ENCODE results near the gene STC2. TPM values are rescaled to one million over a fixed set of nuclear protein-coding genes. Genes with fewer than 3 reads are reported as not detected.

The STC2 gene
- total and polyA plus RNA-seq, 2 experiments from 2014 or later: 27.3 to 132 TPM

- peaks cover 33% of the 10 kb centered on the region for H3F3A ChIP-seq (replicated peaks; ENCODE audit: low read depth)
- H2AFZ ChIP-seq: no peak overlapping the region
- no peaks in the 10 kb centered on the region for H3K27me3 ChIP-seq (ENCODE audit: insufficient read depth)
- no peak overlapping the region for H3K4me2 ChIP-seq
- peaks cover 41% of the 10 kb centered on the region for H4K20me1 ChIP-seq (replicated peaks; ENCODE audit: insufficient read depth)
- peak overlapping the region; percentile 81 for H3K27ac ChIP-seq (ENCODE audit: low read depth)
- peaks cover 80% of the 10 kb centered on the region for H3K36me3 Mint-ChIP-seq (ENCODE audit: low read depth)
- DNase-seq (ENCODE audit: low spot score) (no peak), ATAC-seq (no peak)
- H3K4me1 ChIP-seq (ENCODE audit: insufficient read depth): peaks cover 30% of the 10 kb centered on the region
- TF ChIP-seq ZNF462 (CRISPR knock-in tag; IDR thresholded peaks at IDR 0.05) (no peak), EZH2phosphoT487 (IDR thresholded peaks at IDR 0.05; ENCODE audit: unreplicated experiment) (no peak), CTCF (conservative IDR thresholded peaks at IDR 0.05; ENCODE audit: low read depth in 2 of 2) (no peak), ZNF114 (CRISPR knock-in tag; IDR thresholded peaks at IDR 0.05) (no peak), NANOG (IDR thresholded peaks at IDR 0.05; ENCODE audit: borderline replicate concordance) (no peak), POLR2AphosphoS5 (IDR thresholded peaks at IDR 0.05; ENCODE audit: low read depth) (peak; percentile 10; the same call in 1 of the 2 replicates), EZH2 (IDR thresholded peaks at IDR 0.05; ENCODE audit: low read depth, unreplicated experiment) (no peak), ETS1 (IDR thresholded peaks at IDR 0.05) (no peak), CREB1 (CRISPR knock-in tag; IDR thresholded peaks at IDR 0.05; ENCODE audit: low read depth) (no peak)
- peaks cover 80% of the 10 kb centered on the region for H3K4me1 Mint-ChIP-seq
- 0 out of 2 replicates have a peak, but pooled peaks cover 11% of the 10 kb centered on the region for H3K79me2 ChIP-seq (replicated peaks; ENCODE audit: insufficient read depth)
- H3K4me3 ChIP-seq: no peak overlapping the region
- no peaks in the 10 kb centered on the region for H3K9me3 Mint-ChIP-seq
- peaks cover 28% of the 10 kb centered on the region for H3K27me3 Mint-ChIP-seq (ENCODE audit: insufficient read depth, low read depth, poor library complexity)
- H3K9me2 ChIP-seq (ENCODE audit: insufficient read depth): no peaks in the 10 kb centered on the region
- H3K4me3 Mint-ChIP-seq: no peak overlapping the region; the same call in 2 of the 3 replicates
- H3K27ac Mint-ChIP-seq: peak overlapping the region; percentile 70
- H3K36me3 ChIP-seq (ENCODE audit: insufficient read depth): peaks cover 43% of the 10 kb centered on the region
Observed at GRCh38 chr5:173317091-173317730, 11.0 kb downstream of the STC2 start.

All from GM23338 (cell line).